Fibroblast of lung (primary cell): ENCODE data around the gene ELOVL5.
"Not testable (repeated sequence)": the region's sequence is repeated elsewhere in the genome, so short reads cannot be mapped to it uniquely, and the experiment has no call there.

Experiments used
- EZH2 ChIP-seq: IDR thresholded peaks from 2 replicates; pipeline ENCODE4 v1.5.1; 2012; ENCODE audit warnings: low read length, control low read depth, mild to moderate bottlenecking; ENCODE audit errors: missing control alignments
- TF ChIP-seq, protein P1 (sequence below), 2 donors: IDR thresholded peaks in 1 of 2; conservative IDR thresholded peaks in 1 of 2; 1 replicate in 1 of 2; 2 replicates in 1 of 2; pipeline ENCODE4 v1.5.1; 2011 to 2012; ENCODE audit warnings: low read length in 2 of 2, control low read depth in 1 of 2, inconsistent platforms in 1 of 2, low read depth in 1 of 2, mild to moderate bottlenecking in 1 of 2

DNA sequence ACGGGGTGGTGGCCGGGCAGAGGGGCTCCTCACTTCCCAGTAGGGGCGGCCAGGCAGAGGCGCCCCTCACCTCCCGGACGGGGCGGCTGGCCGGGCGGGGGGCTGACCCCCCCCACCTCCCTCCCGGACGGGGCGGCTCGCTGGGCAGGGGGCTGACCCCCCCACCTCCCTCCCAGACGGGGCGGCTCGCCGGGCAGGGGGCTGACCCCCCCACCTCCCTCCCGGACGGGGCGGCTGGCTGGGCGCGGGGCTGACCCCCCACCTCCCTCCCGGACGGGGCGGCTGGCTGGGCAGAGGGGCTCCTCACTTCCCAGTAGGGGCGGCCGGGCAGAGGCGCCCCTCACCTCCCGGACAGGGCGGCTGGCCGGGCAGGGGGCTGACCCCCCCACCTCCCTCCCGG, 43.8 kb downstream of the ELOVL5 start:
- TF ChIP-seq, protein P1, sequence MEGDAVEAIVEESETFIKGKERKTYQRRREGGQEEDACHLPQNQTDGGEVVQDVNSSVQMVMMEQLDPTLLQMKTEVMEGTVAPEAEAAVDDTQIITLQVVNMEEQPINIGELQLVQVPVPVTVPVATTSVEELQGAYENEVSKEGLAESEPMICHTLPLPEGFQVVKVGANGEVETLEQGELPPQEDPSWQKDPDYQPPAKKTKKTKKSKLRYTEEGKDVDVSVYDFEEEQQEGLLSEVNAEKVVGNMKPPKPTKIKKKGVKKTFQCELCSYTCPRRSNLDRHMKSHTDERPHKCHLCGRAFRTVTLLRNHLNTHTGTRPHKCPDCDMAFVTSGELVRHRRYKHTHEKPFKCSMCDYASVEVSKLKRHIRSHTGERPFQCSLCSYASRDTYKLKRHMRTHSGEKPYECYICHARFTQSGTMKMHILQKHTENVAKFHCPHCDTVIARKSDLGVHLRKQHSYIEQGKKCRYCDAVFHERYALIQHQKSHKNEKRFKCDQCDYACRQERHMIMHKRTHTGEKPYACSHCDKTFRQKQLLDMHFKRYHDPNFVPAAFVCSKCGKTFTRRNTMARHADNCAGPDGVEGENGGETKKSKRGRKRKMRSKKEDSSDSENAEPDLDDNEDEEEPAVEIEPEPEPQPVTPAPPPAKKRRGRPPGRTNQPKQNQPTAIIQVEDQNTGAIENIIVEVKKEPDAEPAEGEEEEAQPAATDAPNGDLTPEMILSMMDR (conservative IDR thresholded peaks at IDR 0.05 in 1 of 2, IDR thresholded peaks at IDR 0.05 in 1 of 2; ENCODE audit: low read depth in 1 of 2, low read length in 2 of 2): not testable (repeated sequence)
- TF ChIP-seq EZH2: not testable (repeated sequence)
